ENCODE results near the gene CYP2D6.

The CYP2D6 gene

GRCh38 chr22:42170946-42171345, 40.3 kb upstream of the CYP2D6 start:
- H3K27me3 ChIP-seq (ENCODE audit: control insufficient read depth, insufficient read depth, low read length), result no peaks in the 10 kb centered on the region
- no peak overlapping the region for H3K9ac ChIP-seq (ENCODE audit: low read length)
- H3K27ac ChIP-seq (ENCODE audit: low read depth, low read length), result no peak overlapping the region
- H3K9me3 ChIP-seq (ENCODE audit: control insufficient read depth, insufficient read depth, low read depth, low read length), result no peaks in the 10 kb centered on the region
- peaks cover 29% of the 10 kb centered on the region for H3K4me1 ChIP-seq (ENCODE audit: control insufficient read depth, insufficient read depth, low read length)
- no peak overlapping the region for H3K4me3 ChIP-seq (ENCODE audit: low read depth, low read length)
- peaks cover 20% of the 10 kb centered on the region for H3K36me3 ChIP-seq (ENCODE audit: control insufficient read depth, insufficient read depth, low read length)

DNA sequence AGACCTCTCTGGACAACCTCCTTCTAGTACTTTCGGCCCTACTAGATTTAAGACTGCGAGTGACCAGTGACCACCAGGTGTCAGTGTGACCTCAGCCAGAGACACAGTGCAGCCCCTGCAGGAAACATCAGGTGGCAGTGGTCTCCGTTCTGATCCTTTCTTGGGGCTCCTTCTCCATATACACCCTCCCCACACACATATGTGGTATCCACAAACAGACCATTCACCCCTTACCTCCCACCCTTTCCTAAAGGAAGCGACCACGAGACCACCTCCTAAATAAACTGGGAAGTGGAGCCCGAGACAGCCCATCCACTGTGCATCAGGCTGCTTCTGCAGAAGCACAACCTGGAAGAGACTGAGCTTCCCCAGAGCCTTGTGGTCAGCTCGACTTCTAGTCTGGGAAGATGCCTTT, 38.5 kb upstream of the CYP2D6 start:
- H3K9me3 ChIP-seq (ENCODE audit: control insufficient read depth, insufficient read depth, low read depth, low read length), result no peaks in the 10 kb centered on the region
- H3K27me3 ChIP-seq (ENCODE audit: control insufficient read depth, insufficient read depth, low read length), result no peaks in the 10 kb centered on the region
- H3K9ac ChIP-seq (ENCODE audit: low read length), result no peak overlapping the region
- H3K4me1 ChIP-seq (ENCODE audit: control insufficient read depth, insufficient read depth, low read length), result peaks cover 29% of the 10 kb centered on the region
- H3K4me3 ChIP-seq (ENCODE audit: low read depth, low read length), result no peak overlapping the region
- H3K27ac ChIP-seq (ENCODE audit: low read depth, low read length), result no peak overlapping the region
- peaks cover 27% of the 10 kb centered on the region for H3K36me3 ChIP-seq (ENCODE audit: control insufficient read depth, insufficient read depth, low read length)

GRCh38 chr22:42168476-42168875, 37.9 kb upstream of the CYP2D6 start:
- Histone ChIP-seq H3K36me3 (ENCODE audit: control insufficient read depth, insufficient read depth, low read length) (peaks cover 27% of the 10 kb centered on the region), H3K9me3 (ENCODE audit: control insufficient read depth, insufficient read depth, low read depth, low read length) (no peaks in the 10 kb centered on the region), H3K4me1 (ENCODE audit: control insufficient read depth, insufficient read depth, low read length) (peaks cover 25% of the 10 kb centered on the region), H3K27me3 (ENCODE audit: control insufficient read depth, insufficient read depth, low read length) (no peaks in the 10 kb centered on the region), H3K27ac (ENCODE audit: low read depth, low read length) (no peak overlapping the region), H3K4me3 (ENCODE audit: low read depth, low read length) (no peak overlapping the region), H3K9ac (ENCODE audit: low read length) (no peak overlapping the region)

DNA sequence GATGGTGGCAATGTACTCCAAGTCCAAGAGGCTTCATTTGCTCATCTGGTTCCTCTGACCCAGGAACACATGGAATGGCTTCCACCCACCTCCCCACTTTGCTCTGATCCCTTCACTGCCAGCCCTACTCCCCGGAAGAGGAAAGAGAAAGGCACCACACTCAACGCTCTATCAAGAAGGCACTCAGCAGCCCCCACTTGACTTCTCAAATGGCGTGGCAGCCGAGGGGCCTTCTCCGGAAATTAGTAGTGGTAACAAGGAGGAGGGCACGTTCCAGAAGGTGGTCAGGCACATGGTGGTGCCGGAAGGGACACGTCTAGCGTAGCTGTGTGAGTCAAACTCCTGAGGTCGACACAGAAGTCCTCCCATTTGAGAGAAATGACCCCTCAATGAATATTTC, 36.5 kb upstream of the CYP2D6 start:
- peaks cover 15% of the 10 kb centered on the region for H3K4me1 ChIP-seq (ENCODE audit: control insufficient read depth, insufficient read depth, low read length)
- H3K27me3 ChIP-seq (ENCODE audit: control insufficient read depth, insufficient read depth, low read length), result no peaks in the 10 kb centered on the region
- no peak overlapping the region for H3K4me3 ChIP-seq (ENCODE audit: low read depth, low read length)
- peaks cover 34% of the 10 kb centered on the region for H3K36me3 ChIP-seq (ENCODE audit: control insufficient read depth, insufficient read depth, low read length)
- H3K9ac ChIP-seq (ENCODE audit: low read length), result no peak overlapping the region
- H3K27ac ChIP-seq (ENCODE audit: low read depth, low read length), result no peak overlapping the region
- H3K9me3 ChIP-seq (ENCODE audit: control insufficient read depth, insufficient read depth, low read depth, low read length), result no peaks in the 10 kb centered on the region

DNA sequence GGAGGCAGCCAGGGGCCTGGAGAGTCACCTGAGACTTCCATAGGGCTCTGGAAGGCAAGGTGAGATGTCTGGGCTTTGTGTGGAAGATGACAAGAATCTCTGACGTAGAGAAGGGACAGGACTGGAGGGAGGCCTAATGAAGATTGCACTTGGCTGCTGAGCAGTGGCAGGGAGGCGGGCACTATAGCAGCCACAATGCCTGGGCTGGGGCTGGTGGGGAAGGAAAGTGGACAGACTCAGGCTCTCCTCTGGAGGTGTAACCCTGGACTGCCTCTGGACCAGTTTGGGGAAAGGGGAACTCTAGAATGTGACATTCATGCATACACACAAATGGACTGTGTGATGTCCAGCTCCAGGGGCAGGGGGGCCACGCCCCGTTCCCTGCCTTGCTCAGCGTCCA, 34.3 kb upstream of the CYP2D6 start:
- Histone ChIP-seq H3K36me3 (ENCODE audit: control insufficient read depth, insufficient read depth, low read length) (peaks cover 31% of the 10 kb centered on the region), H3K27me3 (ENCODE audit: control insufficient read depth, insufficient read depth, low read length) (no peaks in the 10 kb centered on the region), H3K27ac (ENCODE audit: low read depth, low read length) (no peak overlapping the region), H3K4me3 (ENCODE audit: low read depth, low read length) (no peak overlapping the region), H3K9ac (ENCODE audit: low read length) (no peak overlapping the region), H3K4me1 (ENCODE audit: control insufficient read depth, insufficient read depth, low read length) (peaks cover 4% of the 10 kb centered on the region), H3K9me3 (ENCODE audit: control insufficient read depth, insufficient read depth, low read depth, low read length) (no peaks in the 10 kb centered on the region)

- H3K4me3 ChIP-seq (ENCODE audit: low read depth, low read length), result no peak overlapping the region
- no peaks in the 10 kb centered on the region; the same call in 1 of the 2 replicates for H3K4me1 ChIP-seq (ENCODE audit: control insufficient read depth, insufficient read depth, low read length)
- H3K9me3 ChIP-seq (ENCODE audit: control insufficient read depth, insufficient read depth, low read depth, low read length), result no peaks in the 10 kb centered on the region
- H3K36me3 ChIP-seq (ENCODE audit: control insufficient read depth, insufficient read depth, low read length), result peaks cover 27% of the 10 kb centered on the region
- H3K27ac ChIP-seq (ENCODE audit: low read depth, low read length), result no peak overlapping the region
- no peak overlapping the region for H3K9ac ChIP-seq (ENCODE audit: low read length)
- no peaks in the 10 kb centered on the region for H3K27me3 ChIP-seq (ENCODE audit: control insufficient read depth, insufficient read depth, low read length)
Observed at GRCh38 chr22:42163515-42163914, 32.9 kb upstream of the CYP2D6 start.

DNA sequence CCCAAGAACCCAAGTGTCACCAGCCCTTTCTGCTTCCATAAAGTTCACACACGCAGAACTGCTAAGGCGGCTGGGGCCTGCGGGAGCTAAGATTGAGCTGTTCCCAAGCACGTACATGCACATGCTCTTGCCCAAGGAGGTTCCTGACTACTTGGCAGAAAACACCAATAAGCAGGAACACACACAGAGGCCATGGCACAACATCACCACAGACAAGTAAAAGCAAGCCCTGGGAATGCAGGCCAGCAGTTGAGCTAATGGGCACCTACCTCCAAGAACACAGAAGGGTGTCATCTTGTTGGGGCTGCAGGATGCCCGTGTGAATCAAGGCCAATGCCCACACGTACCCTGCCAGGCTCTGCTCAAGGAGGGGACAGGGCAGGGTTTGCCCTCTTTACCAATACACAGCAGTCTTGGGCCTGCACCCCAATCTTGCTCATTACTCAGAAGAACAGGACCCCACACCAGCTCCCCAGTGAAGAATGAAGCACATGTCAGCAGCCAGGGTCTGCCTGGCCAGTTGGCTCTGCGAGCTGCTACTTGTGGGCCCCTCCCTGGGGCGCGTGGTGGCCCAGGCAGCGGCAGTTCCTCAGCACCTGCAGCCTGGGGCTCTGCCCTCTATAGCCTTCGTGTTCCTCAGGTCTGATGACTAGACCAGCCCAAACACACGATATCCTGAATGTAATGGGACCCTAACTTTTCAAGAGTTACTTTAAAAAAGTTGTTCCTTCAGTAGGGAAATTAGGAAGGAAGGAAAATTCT, 32.3 kb upstream of the CYP2D6 start:
- Histone ChIP-seq H3K36me3 (ENCODE audit: control insufficient read depth, insufficient read depth, low read length) (peaks cover 28% of the 10 kb centered on the region), H3K27me3 (ENCODE audit: control insufficient read depth, insufficient read depth, low read length) (no peaks in the 10 kb centered on the region), H3K4me3 (ENCODE audit: low read depth, low read length) (no peak overlapping the region), H3K9me3 (ENCODE audit: control insufficient read depth, insufficient read depth, low read depth, low read length) (no peaks in the 10 kb centered on the region), H3K9ac (ENCODE audit: low read length) (no peak overlapping the region), H3K4me1 (ENCODE audit: control insufficient read depth, insufficient read depth, low read length) (no peaks in the 10 kb centered on the region; the same call in 1 of the 2 replicates), H3K27ac (ENCODE audit: low read depth, low read length) (no peak overlapping the region)

- no peak overlapping the region for H3K27ac ChIP-seq (ENCODE audit: low read depth, low read length)
Observed at GRCh38 chr22:42160830-42161696, 30.5 kb upstream of the CYP2D6 start.

GRCh38 chr22:42160251-42160650, 29.6 kb upstream of the CYP2D6 start:
- Histone ChIP-seq H3K9me3 (ENCODE audit: control insufficient read depth, insufficient read depth, low read depth, low read length) (no peaks in the 10 kb centered on the region), H3K4me1 (ENCODE audit: control insufficient read depth, insufficient read depth, low read length) (no peaks in the 10 kb centered on the region; the same call in 1 of the 2 replicates), H3K4me3 (ENCODE audit: low read depth, low read length) (no peak overlapping the region), H3K9ac (ENCODE audit: low read length) (no peak overlapping the region), H3K27me3 (ENCODE audit: control insufficient read depth, insufficient read depth, low read length) (no peaks in the 10 kb centered on the region), H3K27ac (ENCODE audit: low read depth, low read length) (no peak overlapping the region), H3K36me3 (ENCODE audit: control insufficient read depth, insufficient read depth, low read length) (peaks cover 25% of the 10 kb centered on the region)

More at GRCh38 chr22:42160830-42161696, 30.5 kb upstream of the CYP2D6 start:
- H3K4me3 ChIP-seq (ENCODE audit: low read depth, low read length), result no peak overlapping the region
- peaks cover 23% of the 10 kb centered on the region for H3K36me3 ChIP-seq (ENCODE audit: control insufficient read depth, insufficient read depth, low read length)
- H3K4me1 ChIP-seq (ENCODE audit: control insufficient read depth, insufficient read depth, low read length), result no peaks in the 10 kb centered on the region; the same call in 1 of the 2 replicates
- no peak overlapping the region for H3K9ac ChIP-seq (ENCODE audit: low read length)
- H3K27me3 ChIP-seq (ENCODE audit: control insufficient read depth, insufficient read depth, low read length), result no peaks in the 10 kb centered on the region
- H3K9me3 ChIP-seq (ENCODE audit: control insufficient read depth, insufficient read depth, low read depth, low read length), result no peaks in the 10 kb centered on the region

- H3K9me3 ChIP-seq (ENCODE audit: control insufficient read depth, insufficient read depth, low read depth, low read length), result no peaks in the 10 kb centered on the region
- H3K27me3 ChIP-seq (ENCODE audit: control insufficient read depth, insufficient read depth, low read length), result no peaks in the 10 kb centered on the region
- no peaks in the 10 kb centered on the region; the same call in 1 of the 2 replicates for H3K4me1 ChIP-seq (ENCODE audit: control insufficient read depth, insufficient read depth, low read length)
- no peak overlapping the region for H3K4me3 ChIP-seq (ENCODE audit: low read depth, low read length)
- no peak overlapping the region for H3K27ac ChIP-seq (ENCODE audit: low read depth, low read length)
- peaks cover 23% of the 10 kb centered on the region for H3K36me3 ChIP-seq (ENCODE audit: control insufficient read depth, insufficient read depth, low read length)
- no peak overlapping the region for H3K9ac ChIP-seq (ENCODE audit: low read length)
Observed at GRCh38 chr22:42158456-42159132, 28.0 kb upstream of the CYP2D6 start.
